Islet precursor cell (in vitro differentiated cells): ENCODE measurements around the gene RPL7A.
"Not testable (repeated sequence)": the region's sequence is repeated elsewhere in the genome, so short reads cannot be mapped to it uniquely, and the experiment has no call there.

Experiments
- DNase-seq: peaks from one replicate; pipeline ENCODE4 v3.0.0-alpha.2; 2018

The RPL7A gene

DNA sequence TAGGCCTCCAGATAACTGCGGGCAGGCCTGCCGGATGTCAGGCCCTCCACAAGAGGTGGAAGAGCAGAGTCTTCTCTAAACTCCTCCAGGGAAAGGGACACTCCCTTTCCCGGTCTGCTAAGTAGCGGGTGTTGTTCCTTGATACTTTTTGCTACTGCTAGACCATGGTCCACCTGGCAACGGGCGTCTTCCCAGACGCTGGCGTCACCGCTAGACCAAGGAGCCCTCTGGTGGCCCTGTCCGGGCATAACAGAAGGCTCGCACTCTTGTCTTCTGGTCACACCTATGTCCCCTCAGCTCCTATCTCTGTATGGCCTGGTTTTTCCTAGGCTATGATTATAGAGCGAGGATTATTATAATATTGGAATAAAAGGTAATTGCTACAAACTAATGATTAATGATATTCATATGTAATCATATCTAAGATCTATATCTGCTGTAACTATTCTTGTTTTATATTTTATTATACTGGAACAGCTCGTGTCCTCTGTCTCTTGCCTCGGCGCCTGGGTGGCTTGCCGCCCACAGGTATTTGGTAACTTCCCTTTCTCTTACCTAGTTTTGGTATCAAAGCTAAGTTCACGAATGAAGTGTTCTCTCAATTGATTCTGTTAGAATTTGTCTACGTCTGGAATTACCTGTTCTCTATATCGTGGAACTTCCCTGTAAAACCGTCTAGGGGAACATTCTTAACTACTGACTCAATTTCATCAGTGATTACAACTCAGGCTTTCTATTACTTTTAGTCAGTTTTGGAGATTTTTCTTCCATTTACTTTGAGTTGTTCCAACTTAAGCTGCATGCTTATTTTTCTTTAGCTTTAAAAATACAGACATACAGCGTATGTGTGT is 18.5 kb upstream of the RPL7A start:
- DNase-seq = not testable (repeated sequence)

DNA sequence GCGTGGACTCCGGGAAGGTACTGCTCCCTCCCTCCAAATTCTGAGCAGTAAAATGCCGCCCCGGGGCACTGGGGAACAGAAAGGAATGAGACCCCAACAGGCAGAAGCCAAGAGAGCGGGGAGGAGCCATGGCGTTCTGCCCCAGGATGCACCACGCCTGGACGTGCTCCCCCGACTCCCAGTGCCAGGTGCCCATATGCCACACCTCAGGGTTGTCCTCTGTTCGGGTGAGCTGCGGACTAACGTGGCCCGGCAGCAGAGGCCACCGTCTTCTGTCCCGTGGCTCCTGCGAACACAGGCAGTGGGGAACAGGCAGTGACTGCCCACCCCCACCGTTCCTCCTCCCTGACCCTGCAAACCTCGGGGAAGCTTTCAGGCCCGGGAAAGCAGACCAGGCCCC is 16.8 kb upstream of the RPL7A start:
- no peak for DNase-seq

DNA sequence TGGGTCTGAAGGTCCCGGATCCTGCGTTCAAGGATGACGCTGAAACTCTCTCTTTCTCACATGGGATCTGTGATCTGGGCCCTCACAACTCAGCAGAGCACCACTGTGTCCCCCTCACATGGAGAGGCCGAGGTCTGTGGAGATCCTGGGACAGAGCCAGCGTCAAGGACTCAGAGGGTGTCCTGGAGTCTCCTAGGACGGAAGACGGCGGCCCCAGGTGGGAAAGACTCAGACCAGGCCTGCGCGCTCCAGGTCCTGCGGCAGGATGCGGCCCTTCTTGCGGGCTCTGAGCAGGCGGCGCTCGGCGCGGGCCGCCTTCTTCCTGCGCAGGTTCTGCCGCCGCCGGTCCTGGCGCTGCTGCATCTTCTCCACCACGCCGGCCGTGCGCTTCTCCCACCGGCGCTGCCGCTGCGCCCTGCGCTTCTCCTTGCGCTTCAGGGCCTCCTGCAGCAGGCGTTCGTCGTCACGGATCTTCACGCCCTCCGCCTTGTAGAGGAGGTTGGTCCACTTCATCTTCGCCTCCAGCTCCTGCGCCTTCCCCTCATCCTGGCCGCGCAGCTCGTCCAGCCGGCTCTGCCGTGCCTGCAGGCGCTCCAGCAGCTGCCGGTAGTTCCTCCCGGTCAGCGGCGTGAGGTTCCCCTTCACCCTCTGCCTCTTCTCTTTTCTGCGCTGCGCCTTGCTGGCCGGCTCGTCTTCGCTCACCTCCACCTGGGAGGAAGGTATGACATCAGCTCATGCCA is 16.2 kb upstream of the RPL7A start:
- DNase-seq = no peak

DNA sequence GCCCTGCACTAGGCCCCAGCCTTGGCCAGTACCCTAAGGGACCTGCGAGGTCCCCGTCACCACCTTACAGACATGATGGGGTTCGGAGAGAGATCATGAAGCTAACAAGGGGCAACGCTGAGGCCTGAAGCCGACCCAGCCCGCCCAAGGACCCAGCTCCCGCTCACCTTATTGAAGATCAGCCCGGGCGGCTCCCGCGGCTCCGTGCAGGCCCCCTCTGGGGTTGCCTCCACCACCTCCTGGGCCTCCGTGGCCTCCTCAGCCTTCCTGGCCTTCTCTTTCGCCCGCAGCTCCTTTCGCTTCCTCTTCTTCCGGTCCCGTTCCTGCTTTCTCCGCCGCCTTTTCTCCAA is 15.7 kb upstream of the RPL7A start:
- DNase-seq = no peak

DNA sequence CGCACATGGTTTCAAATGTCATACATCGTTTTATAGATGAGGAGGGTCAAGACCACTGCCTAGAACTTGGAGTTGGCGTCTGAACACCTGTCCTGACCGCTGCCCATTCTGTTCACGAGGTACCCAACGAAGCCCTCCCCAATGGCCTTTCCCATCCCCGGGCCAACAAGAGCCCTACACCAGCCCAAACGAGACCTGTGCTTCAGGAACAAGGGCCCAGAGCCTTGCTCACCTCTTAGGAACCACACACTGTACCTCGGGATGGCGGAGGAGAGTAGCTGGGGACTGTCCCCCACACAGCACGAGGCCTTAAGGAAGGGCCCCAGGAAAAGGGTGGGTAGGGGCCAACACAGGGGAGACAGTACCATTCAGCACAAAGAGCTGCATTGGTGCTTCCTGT is 15.0 kb upstream of the RPL7A start:
- DNase-seq = no peak

DNA sequence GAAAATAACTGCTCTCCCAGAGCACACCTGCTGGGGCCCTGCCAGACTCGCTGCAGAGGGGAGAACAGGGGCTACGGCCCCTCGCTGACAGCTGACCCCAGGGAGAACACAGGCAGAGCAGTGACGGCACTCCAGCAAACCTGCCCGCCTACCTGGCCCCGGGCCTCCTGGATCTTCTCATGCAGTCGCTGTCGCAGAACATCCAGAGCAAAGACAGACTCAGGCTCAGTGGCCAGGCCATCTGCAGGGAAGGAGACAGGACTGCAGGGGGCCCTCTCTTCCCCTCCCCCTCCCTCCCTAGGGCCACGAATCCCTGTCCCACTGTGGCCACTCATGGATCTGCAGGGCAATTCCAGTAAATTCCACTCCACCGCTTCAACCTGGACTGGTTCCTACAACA is 14.5 kb upstream of the RPL7A start:
- DNase-seq = no peak

DNA sequence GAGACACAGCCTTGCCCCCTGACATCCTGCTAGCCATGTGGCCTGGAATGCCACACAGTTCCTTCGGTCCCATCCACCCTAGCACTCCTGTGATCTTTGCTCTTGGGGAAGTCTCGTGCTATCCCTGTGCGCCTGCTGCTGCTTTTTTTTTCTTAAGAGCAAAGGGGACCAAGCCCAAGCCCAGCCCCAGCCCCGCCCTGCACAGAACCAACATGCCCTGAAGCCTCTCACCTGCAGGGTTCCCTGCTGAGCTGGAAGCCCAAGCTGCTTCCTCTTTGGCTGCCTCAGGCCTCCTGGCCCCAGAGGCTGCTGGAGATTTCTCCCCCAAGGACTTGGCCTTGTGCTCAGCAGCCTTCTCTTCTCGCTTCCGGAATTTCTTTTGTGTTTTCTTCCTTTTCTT is 13.9 kb upstream of the RPL7A start:
- DNase-seq = no peak

GRCh38 chr9:133334888-133335287 is 13.1 kb upstream of the RPL7A start:
- not testable (repeated sequence) for DNase-seq

- peak; percentile 93 for DNase-seq
Measured at GRCh38 chr9:133335924-133336811, 11.8 kb upstream of the RPL7A start, which contains the start of gene SURF6. SURF6 (minus strand) TSS chr9:133336188; CDS start chr9:133336132, 56 bp downstream.

GRCh38 chr9:133339641-133340040 is 8.4 kb upstream of the RPL7A start:
- no peak for DNase-seq

GRCh38 chr9:133340256-133340655 is 7.8 kb upstream of the RPL7A start:
- DNase-seq = no peak

GRCh38 chr9:133340916-133341315 is 7.1 kb upstream of the RPL7A start:
- no peak for DNase-seq

DNA sequence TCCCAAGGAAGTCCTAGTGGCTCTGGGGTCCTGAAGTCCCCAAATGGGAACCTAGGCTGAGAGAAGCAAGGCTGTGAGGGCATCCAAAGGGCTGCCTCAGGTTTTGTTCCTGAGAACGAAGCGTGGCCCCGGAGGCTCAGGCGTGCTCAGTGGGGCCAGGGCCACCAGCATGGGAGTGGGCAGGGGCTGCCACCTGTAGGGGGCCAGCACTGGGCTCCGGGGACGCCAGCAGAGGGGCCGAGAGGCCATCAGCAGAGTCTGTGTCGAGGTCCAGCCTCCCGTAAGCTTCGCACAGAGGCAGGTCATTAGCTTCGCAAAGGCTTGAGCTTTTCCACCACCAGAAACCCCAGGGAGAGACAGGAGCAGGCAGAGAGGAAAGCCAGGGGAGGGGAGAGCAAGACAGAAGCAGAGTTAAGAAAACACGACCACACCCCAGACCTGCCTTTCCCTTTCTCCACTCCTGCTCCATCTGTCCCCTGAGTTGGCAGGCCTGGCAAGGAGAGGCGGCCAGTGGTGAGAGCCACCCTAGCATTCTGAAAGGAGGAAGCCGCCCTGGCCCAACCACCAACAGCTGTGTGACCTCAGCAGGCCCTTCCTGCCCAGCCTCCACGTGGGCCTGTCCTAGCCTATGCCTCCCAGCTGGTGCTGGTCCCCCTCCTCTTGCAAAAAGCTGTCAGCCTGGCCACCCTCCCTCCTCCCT is 6.5 kb upstream of the RPL7A start:
- DNase-seq = no peak

DNA sequence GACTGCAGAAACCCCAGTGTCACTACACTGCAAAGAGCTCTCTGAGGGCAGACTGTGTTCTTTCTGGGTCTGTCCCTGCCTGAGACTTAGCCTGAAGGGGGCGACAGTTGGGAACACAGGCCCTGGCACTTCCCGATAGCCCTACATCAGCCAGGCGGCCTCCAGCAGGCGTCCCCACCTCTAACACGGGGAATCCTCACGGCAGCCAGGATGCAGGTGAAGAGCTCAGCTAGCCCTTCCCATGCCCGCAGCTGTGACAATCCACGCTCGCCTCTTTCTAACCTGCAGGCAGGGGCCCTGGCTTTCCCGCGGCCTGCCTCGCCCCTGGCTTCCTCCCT is 6.0 kb upstream of the RPL7A start:
- peak; percentile 72 for DNase-seq

DNA sequence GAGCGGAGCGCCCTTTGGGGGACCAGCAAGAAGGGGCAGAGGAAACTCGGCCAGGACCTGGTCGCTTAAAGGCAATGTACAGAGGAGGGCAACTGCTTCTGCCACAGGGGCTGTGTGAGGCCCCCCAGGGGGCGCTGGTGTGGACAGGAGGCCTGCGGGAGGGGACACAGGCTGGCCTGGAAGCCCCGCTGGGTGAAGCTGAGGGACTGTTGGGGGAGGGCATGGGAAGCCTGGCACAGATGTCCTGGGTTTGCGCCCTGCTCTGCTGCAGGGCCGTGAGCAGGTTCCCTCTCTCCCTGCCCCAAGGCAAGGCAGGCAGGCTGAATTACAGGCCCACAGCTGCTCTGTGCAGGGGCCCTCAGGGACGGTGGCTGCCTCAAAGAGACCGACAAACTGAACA is 5.4 kb upstream of the RPL7A start:
- no peak for DNase-seq

GRCh38 chr9:133344071-133344470 is 3.9 kb upstream of the RPL7A start:
- DNase-seq = no peak

DNA sequence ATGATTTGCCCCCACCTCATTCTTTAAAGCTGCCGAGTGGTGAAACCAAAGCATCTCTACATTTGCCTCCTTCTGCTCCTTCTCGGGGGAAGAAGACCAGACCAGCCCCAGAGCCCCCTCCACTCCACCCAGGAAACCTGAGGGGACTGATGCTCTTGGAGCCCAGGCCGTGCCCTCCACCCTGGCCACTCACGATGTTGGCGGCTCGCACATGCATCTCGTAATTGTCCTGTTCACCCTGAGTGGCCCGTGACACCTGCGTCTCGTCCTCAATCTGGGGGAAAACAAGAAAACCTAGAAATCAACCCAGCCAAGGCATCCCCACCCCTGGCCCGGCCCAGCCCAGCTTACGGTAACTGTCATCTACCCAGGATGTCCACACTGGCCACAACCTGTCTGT is 3.0 kb upstream of the RPL7A start:
- DNase-seq = no peak

DNA sequence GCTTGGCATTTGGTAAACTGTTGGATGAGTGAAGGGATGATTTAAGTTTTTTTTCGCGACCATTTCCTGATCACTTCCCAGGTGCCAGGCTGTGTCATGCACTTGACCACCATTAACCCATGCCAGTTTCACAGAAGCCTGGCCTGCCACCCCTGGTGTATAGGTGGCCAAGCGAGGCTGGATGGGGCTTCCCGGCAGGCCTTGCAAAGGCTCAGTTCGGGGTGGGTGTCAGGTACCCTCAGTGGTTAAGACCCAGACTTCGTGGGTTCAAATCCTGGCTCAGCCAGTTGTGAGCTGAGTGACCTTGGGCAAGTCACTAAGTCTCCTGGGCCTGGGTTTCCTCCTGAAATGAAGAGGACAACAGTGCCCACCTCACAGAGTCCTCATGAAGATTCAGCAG is 2.4 kb upstream of the RPL7A start:
- DNase-seq = no peak

DNA sequence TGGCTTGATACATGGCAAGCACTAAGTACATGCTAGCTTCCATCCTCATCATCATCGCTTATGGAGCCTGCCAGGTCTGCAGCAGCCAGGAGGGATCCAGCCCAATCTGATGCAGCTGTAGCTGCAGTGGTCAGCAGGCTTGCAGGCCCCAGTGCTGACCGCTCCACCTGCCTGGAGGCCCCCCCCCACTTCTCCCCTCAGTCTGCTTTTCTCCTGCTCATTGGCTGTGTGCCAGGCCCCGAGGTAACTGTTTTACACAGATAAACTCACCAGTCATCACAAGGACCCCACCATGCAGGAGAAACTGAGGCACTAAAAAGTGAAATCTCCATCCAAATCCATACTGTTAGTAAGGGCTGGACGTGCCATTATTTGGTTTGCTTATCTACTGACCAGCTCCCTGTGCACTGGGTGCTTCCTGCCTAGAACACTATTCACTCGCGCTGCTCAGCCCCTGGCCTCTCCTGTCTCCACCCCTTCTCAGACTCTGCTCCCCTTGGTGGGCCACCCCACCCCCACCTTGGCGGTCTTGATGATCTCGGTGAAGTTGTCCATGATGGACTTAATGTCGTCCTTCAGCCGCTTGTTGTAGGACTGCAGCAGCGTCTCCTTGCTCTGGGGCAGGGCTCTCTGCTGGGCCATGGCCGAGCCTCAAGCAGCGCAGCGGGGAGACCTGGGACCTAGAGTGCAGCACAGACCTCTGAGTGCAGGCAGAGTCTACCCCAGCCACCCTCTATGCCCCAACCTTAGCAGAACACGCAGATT is 1.8 kb upstream of the RPL7A start:
- DNase-seq = no peak

GRCh38 chr9:133347515-133347984 is 468 bp upstream of the RPL7A start:
- no peak for DNase-seq

GRCh38 chr9:133348718-133349573 is 928 bp downstream of the RPL7A start:
- no peak for DNase-seq
